Subcutaneous abdominal adipose tissue (tissue), 5 donors: ENCODE data around the gene TNS3.

ENCODE experiments used
- H3K27ac ChIP-seq: one replicate; pipeline ENCODE4 v1.7.0; 2013; ENCODE audit warnings: low read depth, mild to moderate bottlenecking, inconsistent platforms, low read length, moderate library complexity
- H3K27me3 ChIP-seq, 5 donors: one replicate each; pipeline ENCODE4 v1.7.0; 2013; ENCODE audit warnings: low read length in 5 of 5, inconsistent platforms in 1 of 5; ENCODE audit not compliant: control insufficient read depth in 5 of 5, insufficient read depth in 4 of 5
- H3K36me3 ChIP-seq, 5 donors: one replicate each; pipeline ENCODE4 v1.7.0; 2013; ENCODE audit warnings: low read length in 5 of 5; ENCODE audit not compliant: control insufficient read depth in 5 of 5, insufficient read depth in 5 of 5
- H3K4me1 ChIP-seq, 5 donors: one replicate each; pipeline ENCODE4 v1.7.0; 2013; ENCODE audit warnings: low read length in 5 of 5, mild to moderate bottlenecking in 3 of 5, moderate library complexity in 1 of 5; ENCODE audit not compliant: control insufficient read depth in 5 of 5, insufficient read depth in 5 of 5
- H3K4me3 ChIP-seq, 5 donors: one replicate each; pipeline ENCODE4 v1.7.0; 2013; ENCODE audit warnings: low read length in 5 of 5, low read depth in 1 of 5
- H3K9ac ChIP-seq, 5 donors: one replicate each; pipeline ENCODE4 v1.7.0; 2013; ENCODE audit warnings: low read length in 5 of 5, mild to moderate bottlenecking in 4 of 5, moderate library complexity in 3 of 5
- H3K9me3 ChIP-seq, 5 donors: one replicate each; pipeline ENCODE4 v1.7.0; 2013; ENCODE audit warnings: low read length in 5 of 5; ENCODE audit not compliant: control insufficient read depth in 5 of 5
- donor health status: healthy.
- donor health status: healthy.
- donor health status: healthy.
- donor health status: healthy.
- donor health status: healthy.

TNS3 gene

GRCh38 chr7:47553309-47553708 is 28.6 kb downstream of the TNS3 start:
- peaks cover 9 to 51% (median 38%) of the 10 kb centered on the region in 5 donors for H3K4me1 ChIP-seq
- peaks cover 0 to 7% (median 2%) of the 10 kb centered on the region in 5 donors for H3K36me3 ChIP-seq
- no peaks in the 10 kb centered on the region for H3K27me3 ChIP-seq
- H3K9ac ChIP-seq: no peak overlapping the region
- no peak overlapping the region for H3K4me3 ChIP-seq
- H3K27ac ChIP-seq: no peak overlapping the region
- no peaks in the 10 kb centered on the region for H3K9me3 ChIP-seq

GRCh38 chr7:47552621-47553020 is 29.3 kb downstream of the TNS3 start:
- H3K27ac ChIP-seq: peak overlapping the region; percentile 1
- no peaks in the 10 kb centered on the region for H3K9me3 ChIP-seq
- H3K36me3 ChIP-seq: peaks cover 0 to 9% (median 2%) of the 10 kb centered on the region in 5 donors
- H3K27me3 ChIP-seq: no peaks in the 10 kb centered on the region
- peak overlapping the region in 1 of 5 donors; percentile 23 for H3K9ac ChIP-seq
- no peak overlapping the region for H3K4me3 ChIP-seq
- peaks cover 9 to 44% (median 31%) of the 10 kb centered on the region in 5 donors for H3K4me1 ChIP-seq

- peaks cover 9 to 37% (median 23%) of the 10 kb centered on the region in 5 donors for H3K4me1 ChIP-seq
- peak overlapping the region in 1 of 5 donors; percentile 11 for H3K4me3 ChIP-seq
- H3K9me3 ChIP-seq: no peaks in the 10 kb centered on the region
- H3K27me3 ChIP-seq: no peaks in the 10 kb centered on the region
- H3K27ac ChIP-seq: peak overlapping the region; percentile 41
- peak overlapping the region in 1 of 5 donors; percentile 10 for H3K9ac ChIP-seq
- H3K36me3 ChIP-seq: peaks cover 0 to 14% (median 2%) of the 10 kb centered on the region in 5 donors
These were observed 30.1 kb downstream of the TNS3 start for GRCh38 chr7:47551668-47552440.

- Histone ChIP-seq H3K4me1 (peaks cover 9 to 29% (median 21%) of the 10 kb centered on the region in 5 donors), H3K36me3 (peaks cover 0 to 18% (median 2%) of the 10 kb centered on the region in 5 donors), H3K9me3 (no peaks in the 10 kb centered on the region), H3K4me3 (no peak overlapping the region), H3K27ac (peak overlapping the region; percentile 41), H3K27me3 (no peaks in the 10 kb centered on the region), H3K9ac (no peak overlapping the region)
These were observed 31.0 kb downstream of the TNS3 start for GRCh38 chr7:47550788-47551470.

GRCh38 chr7:47549916-47550315 is 32.0 kb downstream of the TNS3 start:
- Histone ChIP-seq H3K9me3 (no peaks in the 10 kb centered on the region), H3K9ac (no peak overlapping the region), H3K27ac (no peak overlapping the region), H3K36me3 (peaks cover 0 to 17% (median 2%) of the 10 kb centered on the region in 5 donors), H3K4me3 (no peak overlapping the region), H3K4me1 (peaks cover 7 to 27% (median 21%) of the 10 kb centered on the region in 5 donors), H3K27me3 (no peaks in the 10 kb centered on the region)

- Histone ChIP-seq H3K27me3 (no peaks in the 10 kb centered on the region), H3K4me1 (peaks cover 7 to 32% (median 26%) of the 10 kb centered on the region in 5 donors), H3K9me3 (no peaks in the 10 kb centered on the region), H3K27ac (no peak overlapping the region), H3K9ac (no peak overlapping the region), H3K36me3 (peaks cover 0 to 17% (median 2%) of the 10 kb centered on the region in 5 donors), H3K4me3 (no peak overlapping the region)
These were observed 32.5 kb downstream of the TNS3 start for GRCh38 chr7:47549397-47549796.

GRCh38 chr7:47548546-47548945 is 33.4 kb downstream of the TNS3 start:
- H3K9me3 ChIP-seq: no peaks in the 10 kb centered on the region
- peaks cover 0 to 17% (median 2%) of the 10 kb centered on the region in 5 donors for H3K36me3 ChIP-seq
- peaks cover 7 to 39% (median 34%) of the 10 kb centered on the region in 5 donors for H3K4me1 ChIP-seq
- H3K4me3 ChIP-seq: no peak overlapping the region
- no peak overlapping the region for H3K27ac ChIP-seq
- no peak overlapping the region for H3K9ac ChIP-seq
- H3K27me3 ChIP-seq: no peaks in the 10 kb centered on the region

- Histone ChIP-seq H3K27ac (no peak overlapping the region), H3K4me3 (no peak overlapping the region), H3K9me3 (no peaks in the 10 kb centered on the region), H3K4me1 (peaks cover 7 to 40% (median 34%) of the 10 kb centered on the region in 5 donors), H3K27me3 (no peaks in the 10 kb centered on the region), H3K9ac (no peak overlapping the region), H3K36me3 (peaks cover 0 to 17% (median 2%) of the 10 kb centered on the region in 5 donors)
These were observed 35.0 kb downstream of the TNS3 start for GRCh38 chr7:47546733-47547494.

- no peak overlapping the region for H3K9ac ChIP-seq
- no peak overlapping the region for H3K4me3 ChIP-seq
- H3K4me1 ChIP-seq: peaks cover 3 to 33% (median 26%) of the 10 kb centered on the region in 5 donors
- H3K27ac ChIP-seq: no peak overlapping the region
- no peaks in the 10 kb centered on the region for H3K27me3 ChIP-seq
- H3K9me3 ChIP-seq: no peaks in the 10 kb centered on the region
- H3K36me3 ChIP-seq: peaks cover 0 to 17% (median 2%) of the 10 kb centered on the region in 5 donors
These were observed 35.7 kb downstream of the TNS3 start for GRCh38 chr7:47546171-47546570.
